SHP77 treated with DMSO at 0.1 percent for 48 hours (cell line): ENCODE measurements around the gene BATF.

ENCODE experiments used
- DNase-seq: peaks from one replicate; lab custom pipeline; 2025; lab: John Stamatoyannopoulos, UW

The BATF gene

GRCh38 chr14:75533791-75534555 lies 11.7 kb downstream of the BATF start:
- DNase-seq = no peak

GRCh38 chr14:75535164-75535898 lies 13.1 kb downstream of the BATF start:
- DNase-seq = no peak

DNA sequence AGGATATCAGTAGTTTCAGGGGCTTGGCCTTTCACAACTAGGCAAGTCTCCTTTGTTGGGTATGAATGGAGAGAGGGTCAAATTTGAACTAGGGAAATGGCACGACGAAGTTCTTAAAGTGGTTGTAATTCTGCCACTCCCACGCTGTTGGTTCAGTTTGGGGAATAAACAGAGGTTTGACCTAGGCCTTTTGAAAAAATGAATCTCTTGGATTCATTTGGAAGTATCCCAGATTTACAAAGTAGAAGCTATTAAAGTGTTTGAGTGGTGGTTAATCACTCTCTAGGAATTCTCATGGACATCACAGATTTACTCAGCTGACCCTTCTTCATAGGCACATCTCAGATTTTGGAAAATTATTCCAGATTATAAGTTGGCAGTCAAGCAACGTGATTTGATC lies 14.8 kb downstream of the BATF start:
- no peak for DNase-seq

DNA sequence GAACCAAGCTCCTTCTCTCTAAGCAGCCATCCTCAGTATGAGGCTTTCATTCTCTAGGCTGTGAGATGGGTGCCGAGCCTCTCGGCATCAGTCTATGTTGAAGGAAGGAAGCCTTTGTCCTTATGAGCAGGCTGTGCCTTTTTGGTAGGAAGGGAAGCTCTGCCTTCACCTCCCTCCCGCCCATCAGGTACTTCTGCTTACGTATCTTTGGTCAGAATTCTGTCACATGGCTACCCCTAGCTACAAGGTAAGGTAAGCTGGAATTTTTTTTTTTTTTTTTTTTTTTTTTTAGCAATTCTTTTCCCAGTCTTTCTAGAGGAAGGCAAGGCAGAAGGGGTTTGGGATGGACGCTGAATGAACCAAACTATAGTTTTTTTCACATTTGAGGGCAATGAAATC lies 16.9 kb downstream of the BATF start:
- no peak for DNase-seq

- DNase-seq = no peak
These were observed 17.6 kb downstream of the BATF start for GRCh38 chr14:75539561-75540478.

DNA sequence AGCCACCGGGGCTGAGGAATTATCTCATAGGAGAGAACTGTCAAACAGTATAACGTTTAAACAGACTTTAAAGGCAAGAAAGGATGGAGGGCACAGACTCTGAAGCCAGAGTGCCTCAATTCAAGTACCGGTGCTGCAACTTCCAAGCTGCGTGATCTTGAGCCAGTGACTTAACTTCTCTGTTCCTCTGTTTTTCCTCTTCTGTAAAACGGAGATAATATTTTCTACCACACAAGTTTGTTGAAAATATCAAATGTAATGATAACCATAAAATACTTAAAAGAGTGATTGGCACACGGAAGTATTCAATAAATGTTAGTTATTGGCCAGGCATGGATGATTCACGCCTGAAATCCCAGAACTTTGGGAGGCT lies 18.2 kb downstream of the BATF start:
- no peak for DNase-seq

DNA sequence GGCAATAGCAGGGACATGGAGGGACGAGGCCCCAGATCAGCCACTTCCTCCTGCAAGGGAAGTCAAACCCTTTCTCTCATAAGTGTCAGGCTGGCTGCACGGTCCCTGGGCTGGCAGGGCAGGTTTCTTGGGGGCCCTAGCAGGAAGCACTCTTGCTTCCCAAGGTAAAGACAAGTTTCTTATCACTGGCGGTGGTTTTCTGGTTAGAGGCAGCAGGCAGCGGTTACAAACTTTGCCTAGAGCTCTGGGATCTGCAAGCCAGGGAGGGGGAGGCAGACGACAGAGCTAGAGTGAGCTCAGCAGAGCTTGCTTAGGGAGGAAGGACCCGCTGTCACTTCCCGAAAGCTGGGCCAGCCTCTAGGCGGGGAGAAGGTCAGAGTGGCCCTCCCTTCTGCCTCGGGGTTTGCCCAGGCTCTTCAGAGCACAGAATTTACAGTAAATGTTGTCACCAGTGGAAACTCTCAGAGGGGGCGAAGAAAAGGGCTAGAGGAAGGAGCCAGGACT lies 20.4 kb downstream of the BATF start:
- DNase-seq = no peak

GRCh38 chr14:75543253-75543652 lies 21.0 kb downstream of the BATF start:
- DNase-seq = no peak

DNA sequence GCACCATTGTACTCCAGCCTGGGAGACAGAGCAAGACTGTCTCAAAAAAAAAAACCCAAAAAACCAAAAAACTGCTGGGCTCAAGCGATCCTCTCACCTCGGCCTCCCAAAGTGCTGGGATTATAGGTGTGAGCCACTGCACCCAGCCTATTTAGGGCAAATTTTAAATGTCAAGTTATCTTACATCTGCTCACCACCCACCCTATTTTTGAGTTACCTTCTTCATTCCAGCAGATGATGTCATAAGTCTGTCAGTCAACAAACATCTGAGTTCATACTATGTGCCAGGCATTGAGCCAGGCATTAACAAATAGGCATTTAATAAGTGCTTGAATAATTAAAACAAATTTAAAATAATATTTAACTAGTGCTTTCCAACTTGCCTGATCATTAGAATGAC lies 21.5 kb downstream of the BATF start:
- no peak for DNase-seq

- DNase-seq = no peak
These were observed 23.6 kb downstream of the BATF start for GRCh38 chr14:75545907-75546306.

DNA sequence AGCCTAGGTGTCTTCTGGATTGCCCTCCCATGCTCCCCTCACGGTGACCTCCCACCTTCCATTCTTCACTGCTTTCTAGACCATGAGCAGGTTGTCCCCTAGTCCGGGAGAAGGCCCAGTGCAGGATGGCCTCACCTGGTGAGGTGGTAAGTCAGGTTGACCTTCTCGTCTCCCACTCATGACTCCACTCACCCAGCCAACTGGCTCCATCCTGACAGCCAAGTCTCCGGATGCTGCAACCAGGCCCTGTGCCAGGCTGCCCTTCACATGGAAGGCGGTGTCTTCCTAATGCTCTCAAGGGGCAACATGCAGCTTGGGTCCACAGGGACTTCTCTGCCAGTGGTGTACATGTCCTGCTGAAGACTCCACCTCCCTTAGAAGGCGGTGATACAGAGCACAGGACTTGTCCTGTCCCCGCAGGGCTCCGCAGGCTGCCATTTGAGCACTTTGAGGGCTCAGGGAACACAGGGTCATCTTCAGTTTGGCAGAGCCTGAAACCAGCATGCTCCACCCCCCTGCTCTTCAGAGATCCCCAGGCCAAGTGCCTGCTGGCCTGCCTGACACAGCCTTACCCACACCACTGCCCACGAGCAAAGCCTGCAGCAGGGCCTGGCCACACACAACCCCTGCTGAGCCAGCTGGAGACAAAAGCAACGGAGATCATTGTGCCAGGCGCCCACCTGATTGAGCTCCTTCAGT lies 25.4 kb downstream of the BATF start:
- no peak for DNase-seq

DNA sequence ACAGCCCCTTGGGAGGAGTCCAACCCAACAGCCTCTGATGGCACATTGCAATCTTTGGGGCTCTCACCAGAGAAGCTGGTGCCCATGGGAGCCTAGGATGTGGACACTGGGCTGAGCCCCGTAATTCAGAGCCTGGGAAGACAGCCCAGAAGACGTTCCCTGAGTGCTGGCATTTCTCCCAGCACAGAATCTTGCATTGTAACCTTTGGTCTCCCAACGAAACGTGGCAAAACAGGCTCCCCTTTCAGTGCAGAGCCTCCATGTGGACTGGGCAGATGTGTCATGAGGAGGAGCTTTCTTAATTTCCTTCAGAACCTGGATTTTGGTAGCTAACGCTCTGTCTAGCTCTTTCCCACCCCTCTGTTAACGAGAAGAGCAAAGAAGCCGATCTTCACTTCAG lies 26.3 kb downstream of the BATF start:
- DNase-seq = no peak

- DNase-seq = no peak
These were observed 26.9 kb downstream of the BATF start for GRCh38 chr14:75549169-75549568.

DNA sequence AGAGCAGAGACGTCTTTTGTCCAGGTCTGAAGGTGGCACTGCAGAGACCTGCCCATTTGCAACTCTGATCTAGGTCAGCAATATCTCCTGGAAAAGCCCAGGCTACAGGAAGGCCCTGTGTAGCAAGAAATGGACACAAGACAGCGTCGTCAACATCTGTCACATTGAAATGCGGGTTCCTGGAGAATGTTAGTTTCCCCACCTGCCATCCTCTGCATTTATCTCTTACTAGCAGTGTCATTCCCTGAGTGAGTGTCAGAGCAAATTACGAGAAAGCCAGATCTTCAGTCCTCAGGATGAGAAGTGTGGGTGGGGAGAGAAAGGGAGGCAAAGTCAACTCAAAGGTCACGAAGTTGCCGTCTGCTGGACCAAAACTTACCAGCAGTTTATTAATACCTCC lies 28.8 kb downstream of the BATF start:
- no peak for DNase-seq

DNA sequence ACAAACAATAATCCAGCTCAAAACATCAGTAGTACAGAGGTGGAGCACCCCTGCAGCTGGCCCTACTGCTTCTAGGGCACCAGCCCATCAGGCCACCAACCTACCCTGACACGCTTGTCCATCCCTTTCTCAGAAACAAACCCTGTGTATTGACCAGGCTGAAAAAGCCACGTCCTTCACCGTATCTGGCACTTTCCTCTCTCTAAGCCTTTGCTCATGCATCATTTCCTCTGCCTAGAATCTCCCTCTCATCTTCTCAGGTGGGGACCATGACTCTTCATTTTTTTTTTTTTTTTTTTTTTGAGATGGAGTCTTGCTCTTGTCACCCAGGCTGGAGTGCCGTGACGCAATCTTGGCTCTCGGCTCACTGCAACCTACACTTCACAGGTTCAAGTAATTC lies 30.9 kb downstream of the BATF start:
- DNase-seq = no peak

DNA sequence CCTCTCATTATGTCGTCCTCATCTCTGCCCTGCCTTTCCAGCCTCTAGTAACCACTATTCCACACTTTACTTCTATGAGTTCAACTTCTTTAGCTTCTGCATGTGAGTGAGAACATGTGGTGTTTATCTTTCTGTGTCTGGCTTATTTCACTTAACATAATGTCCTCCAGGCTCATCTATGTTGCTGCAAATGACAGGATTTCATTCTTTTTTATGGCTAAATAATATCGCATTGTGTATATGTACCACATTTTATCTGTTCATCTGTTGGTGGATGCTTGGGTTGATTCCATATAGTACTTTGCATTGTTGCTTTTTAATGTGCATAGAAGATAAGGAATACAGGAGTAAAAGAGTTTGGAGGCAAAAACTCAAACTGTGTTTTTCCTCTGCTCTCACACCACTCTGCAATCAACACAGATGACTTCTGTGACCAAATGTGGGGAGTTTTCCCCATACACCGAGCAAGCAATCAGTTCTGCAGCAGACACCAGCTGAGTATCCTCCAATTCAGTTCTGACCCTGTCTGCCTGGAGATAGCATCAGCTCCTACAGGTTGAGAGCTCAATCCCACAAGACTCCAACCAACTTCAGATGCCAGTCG lies 31.6 kb downstream of the BATF start:
- DNase-seq = no peak

DNA sequence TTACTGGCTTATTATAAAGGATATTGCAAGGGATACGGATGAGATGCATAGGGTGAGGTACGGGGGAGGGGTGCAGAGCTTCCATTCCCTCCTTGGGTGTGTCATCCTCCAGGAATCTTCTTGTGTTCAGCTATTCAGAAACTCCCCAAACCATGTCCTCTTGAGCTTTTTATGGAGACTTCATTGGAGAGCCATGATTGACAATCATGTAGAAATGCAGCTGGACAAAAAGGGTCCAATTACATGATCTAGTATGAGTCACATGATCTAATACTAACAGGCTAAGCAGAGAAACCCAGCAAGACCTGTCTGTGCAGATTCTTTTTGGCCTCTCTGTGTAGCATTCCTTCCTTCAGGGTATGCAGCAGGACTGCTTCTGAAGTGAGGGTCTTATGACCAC lies 32.2 kb downstream of the BATF start:
- DNase-seq = no peak

- DNase-seq = no peak
These were observed 36.2 kb downstream of the BATF start for GRCh38 chr14:75558440-75558839.

- DNase-seq = no peak
These were observed 36.8 kb downstream of the BATF start for GRCh38 chr14:75559045-75559444.

- no peak for DNase-seq
These were observed 37.4 kb downstream of the BATF start for GRCh38 chr14:75559451-75560222.

GRCh38 chr14:75561013-75561432 lies 38.8 kb downstream of the BATF start:
- peak; percentile 50 for DNase-seq
